ENCODE results near the gene PIK3R5.
A peak's percentile ranks its signal among the peaks of the same experiment; 100 is the strongest.

Gene PIK3R5

DNA sequence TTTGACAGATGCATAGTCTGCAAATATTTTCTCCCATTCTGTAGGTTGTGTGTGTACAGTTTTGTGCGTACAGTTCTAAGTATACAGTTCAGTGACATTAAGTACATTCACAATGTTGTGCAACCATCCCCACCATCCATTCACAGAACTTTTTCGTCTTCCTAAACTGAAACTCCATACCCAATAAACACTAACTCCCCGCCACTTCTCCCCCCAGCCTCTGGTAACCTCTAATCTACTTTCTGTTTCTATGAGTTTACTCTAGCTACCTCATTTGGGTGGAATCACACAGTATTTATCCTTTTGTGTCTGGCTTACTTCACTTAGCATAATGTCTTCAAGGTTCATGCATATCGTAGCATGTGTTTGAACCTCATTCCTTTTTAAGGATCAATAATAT is 14.3 kb downstream of the PIK3R5 start:
- no peak for DNase-seq

DNA sequence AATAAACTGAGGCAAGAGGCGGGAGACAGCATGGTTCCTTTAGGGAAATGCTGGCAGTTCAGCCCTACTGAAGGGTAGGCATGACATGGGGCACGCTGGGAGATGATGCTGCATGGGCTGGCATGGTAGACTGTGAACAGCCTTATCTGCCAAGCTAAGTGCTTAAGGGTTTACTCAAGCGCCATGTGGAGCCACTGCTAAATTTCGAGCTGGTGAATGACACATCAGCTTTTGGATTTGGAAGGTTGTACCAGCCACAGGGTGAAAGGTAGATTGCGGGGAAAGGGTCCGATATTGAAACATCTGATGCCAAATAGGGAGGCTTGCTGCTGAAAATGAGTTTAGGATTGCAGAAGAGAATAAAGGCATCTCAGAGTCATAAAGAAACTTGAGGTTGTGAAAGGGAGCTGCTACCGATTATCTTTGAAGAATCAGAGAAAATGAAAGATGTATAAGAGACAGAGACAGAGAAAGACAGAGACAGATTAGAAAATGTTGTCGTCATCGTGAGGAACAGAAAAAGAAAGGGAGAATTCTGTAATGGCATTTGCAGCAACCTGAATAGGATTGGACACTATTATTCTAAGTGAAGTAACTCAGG is 16.3 kb downstream of the PIK3R5 start:
- no peak for DNase-seq

DNA sequence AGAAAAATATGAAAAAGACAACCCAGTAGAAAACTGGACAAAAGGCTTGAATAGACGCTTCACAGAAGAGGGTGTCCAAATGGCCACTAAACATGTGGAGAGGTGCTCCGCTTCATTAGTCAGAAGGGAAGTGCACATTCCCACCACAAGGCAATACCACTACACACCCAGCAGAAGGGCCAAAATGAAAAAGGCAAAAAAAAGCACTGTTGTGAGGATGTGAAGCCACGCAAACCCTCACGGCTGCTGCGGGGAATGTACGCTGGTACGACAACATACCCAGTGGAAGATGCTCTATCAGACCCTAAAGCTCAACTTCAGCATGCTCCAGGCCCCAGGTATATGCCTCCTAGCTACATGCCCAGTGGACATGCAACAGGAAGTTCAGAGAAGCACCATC is 17.0 kb downstream of the PIK3R5 start:
- DNase-seq = no peak

GRCh38 chr17:8947201-8947600 is 18.3 kb downstream of the PIK3R5 start:
- no peak for DNase-seq

- no peak for DNase-seq
Measured at GRCh38 chr17:8946476-8946875, 19.0 kb downstream of the PIK3R5 start.

DNA sequence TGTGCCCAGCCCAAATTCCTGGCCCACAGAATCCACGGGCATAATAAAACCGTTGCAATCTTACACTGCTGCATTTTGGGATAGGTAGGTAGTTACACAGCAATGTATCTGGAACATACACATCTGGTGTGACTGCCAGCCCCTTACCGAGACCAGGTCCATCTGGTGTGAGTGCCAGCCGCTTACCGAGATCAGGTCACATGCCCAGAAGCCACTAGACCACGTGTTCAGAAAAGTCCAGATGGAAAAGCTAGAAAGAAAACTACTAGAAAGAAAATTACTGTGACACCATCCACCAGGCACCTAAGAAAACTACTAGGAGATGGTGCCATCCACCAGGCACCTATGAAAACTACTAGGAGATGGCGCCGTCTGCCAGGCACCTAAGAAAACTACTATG is 19.4 kb downstream of the PIK3R5 start:
- no peak for DNase-seq

DNA sequence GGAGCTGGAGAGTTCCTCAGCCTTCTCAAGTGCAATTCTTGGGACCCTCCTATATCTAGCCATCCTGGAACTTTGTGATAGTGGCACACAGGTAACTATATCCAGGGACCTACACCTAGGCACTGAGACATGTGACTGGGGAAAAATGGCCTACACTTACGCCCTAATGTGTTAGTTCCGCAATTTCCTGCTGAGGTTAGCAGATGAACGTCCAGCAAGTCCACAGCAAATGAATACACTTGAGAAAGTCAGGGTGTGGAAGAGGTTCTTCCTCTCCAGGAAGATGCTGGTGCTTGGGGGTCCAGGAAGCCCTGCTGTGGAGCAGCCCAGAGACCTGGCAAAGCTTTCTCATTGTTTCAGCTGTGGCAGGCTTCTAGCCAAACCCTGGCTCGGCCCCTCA is 20.8 kb downstream of the PIK3R5 start:
- no peak for DNase-seq

- no peak for DNase-seq
Measured at GRCh38 chr17:8944083-8944482, 21.4 kb downstream of the PIK3R5 start.

GRCh38 chr17:8941980-8942622 is 23.4 kb downstream of the PIK3R5 start:
- peak; percentile 61 for DNase-seq

GRCh38 chr17:8941520-8941919 is 24.0 kb downstream of the PIK3R5 start:
- peak; percentile 74 for DNase-seq

DNA sequence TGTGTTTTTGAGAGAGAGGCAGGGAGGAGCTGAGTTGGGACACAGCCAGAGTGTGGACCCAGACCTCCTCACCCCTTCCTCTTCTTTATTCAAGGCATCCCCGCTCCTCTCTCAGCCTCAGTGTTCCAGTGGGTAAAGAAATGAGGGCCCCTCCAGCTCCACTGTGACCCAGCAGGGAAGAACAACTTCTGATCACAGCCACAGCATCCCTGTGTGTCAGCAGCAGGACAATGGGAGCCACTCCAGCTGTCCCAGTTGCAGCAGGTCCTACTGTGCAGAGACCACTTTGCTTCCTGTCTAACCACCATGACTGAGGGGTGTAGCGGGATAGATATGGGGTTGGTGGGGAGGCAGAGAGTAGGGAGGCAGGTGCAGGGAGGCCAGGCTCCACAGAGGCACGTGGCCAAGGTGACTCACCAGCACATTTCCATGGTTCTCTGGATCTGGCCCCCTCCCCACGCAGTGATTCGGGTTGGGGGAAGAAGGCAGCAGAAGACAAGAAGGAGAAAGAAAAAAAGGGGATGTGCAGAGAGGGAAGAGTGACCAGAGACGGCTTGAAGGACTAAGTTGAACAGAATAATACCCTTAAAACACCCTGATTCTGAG is 24.5 kb downstream of the PIK3R5 start:
- peak; percentile 32 for DNase-seq

GRCh38 chr17:8939496-8940334 is 25.8 kb downstream of the PIK3R5 start:
- DNase-seq = peak; percentile 59

- no peak for DNase-seq
Measured at GRCh38 chr17:8938933-8939332, 26.6 kb downstream of the PIK3R5 start.

DNA sequence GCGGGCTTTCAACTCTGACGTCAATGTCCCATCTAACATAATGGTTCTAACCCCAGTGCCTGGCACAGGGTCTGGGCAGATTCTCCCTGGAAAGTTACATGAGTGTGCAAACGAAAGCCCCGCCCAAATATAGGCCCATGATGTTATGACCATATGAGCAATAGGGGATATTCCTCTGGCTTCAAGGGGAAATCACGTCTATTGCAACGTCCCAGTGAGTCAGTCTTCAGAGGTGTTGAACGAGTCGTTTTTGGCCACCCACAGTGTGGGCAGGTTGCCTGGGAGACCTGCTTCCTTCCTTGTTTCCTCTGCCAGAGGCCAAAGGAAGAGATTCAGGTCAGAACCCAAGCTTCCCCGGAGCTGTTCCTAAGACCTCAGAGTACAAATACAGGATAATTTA is 30.3 kb downstream of the PIK3R5 start:
- DNase-seq = peak; percentile 74

- no peak for DNase-seq
Measured at GRCh38 chr17:8934346-8934745, 31.2 kb downstream of the PIK3R5 start.

DNA sequence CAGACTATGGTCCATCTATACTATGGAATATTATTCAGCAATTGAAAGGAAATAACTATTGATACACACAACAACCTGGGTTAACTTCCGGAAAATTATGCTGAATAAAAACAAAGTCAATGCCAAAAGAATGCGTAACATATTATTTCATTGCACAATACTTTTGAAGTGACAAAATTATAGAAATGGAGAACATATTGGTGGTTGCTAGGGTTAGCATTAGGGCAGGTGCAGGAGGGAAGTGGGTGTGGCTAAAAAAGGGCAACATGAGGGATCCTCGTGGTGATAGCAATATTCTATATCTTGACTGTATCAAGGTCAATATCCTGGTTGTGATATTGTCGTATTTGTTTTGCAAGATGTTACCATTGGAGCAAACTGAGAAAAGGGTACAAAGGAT is 34.9 kb downstream of the PIK3R5 start:
- no peak for DNase-seq

- no peak for DNase-seq
Measured at GRCh38 chr17:8928347-8928746, 37.2 kb downstream of the PIK3R5 start.

DNA sequence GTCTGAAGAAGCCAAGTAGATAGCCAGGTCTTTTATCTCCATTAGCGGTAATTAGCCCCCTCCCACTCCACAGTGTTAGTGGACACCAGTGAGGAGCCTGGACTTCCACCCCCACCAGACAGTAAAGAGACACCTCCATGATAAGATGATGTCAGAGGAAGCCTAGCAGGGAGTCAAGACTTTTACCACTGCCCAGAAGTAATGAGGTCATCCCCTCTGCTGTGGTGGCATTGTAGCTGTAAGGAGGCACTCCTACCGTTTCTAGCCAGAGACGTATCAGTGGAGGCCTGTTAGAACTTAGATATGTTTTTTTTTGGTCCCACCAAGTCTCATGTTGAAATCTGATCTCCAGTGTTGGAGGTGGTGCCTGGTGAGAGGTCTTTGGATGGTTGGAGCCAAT is 38.1 kb downstream of the PIK3R5 start:
- no peak for DNase-seq

DNA sequence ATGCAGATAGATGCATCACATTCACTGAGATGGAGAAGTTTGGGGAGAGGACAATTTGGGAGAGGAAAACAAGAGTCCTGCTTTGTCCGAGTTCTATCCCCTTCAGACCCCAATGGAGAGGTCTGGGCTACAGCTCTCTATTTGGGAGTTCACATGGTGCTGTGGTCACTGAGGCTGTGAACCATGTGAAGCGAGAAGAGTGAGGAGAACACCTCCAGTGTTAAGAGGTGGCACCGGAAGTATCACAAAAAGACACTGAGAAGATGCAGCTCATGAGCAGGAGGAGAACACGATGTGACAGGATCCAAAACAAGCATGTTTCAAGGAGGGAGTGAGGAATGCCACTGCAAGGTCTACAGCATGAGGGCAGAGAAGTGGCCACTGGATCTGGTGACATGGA is 39.7 kb downstream of the PIK3R5 start:
- no peak for DNase-seq

- DNase-seq = no peak
Measured at GRCh38 chr17:8925141-8925540, 40.4 kb downstream of the PIK3R5 start.

- no peak for DNase-seq
Measured at GRCh38 chr17:8924595-8924994, 40.9 kb downstream of the PIK3R5 start.

GRCh38 chr17:8923762-8924161 is 41.7 kb downstream of the PIK3R5 start:
- DNase-seq = no peak

DNA sequence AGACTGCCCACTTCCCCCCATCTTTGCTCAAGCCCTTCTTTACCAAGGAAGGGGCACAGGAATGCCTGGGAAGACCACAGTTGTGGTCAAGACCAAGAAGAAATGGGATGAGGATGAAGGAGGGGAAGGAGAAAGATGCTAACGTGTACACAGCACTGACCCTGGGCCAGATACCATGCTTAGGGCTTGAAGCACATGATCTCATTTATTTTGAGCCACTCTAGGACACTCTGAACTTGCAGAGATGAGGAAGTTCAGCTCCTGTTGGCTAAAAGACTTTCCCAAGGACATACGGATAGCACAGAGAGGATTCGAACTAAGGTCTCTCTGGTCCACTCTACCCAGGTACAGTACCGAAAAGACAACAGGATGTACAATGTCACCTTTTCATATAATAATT is 42.6 kb downstream of the PIK3R5 start:
- DNase-seq = no peak

GRCh38 chr17:8922451-8922850 is 43.1 kb downstream of the PIK3R5 start:
- DNase-seq = no peak
